Dermis blood vessel endothelial cell (primary cell): ENCODE data around the gene XPNPEP1. TPM values are rescaled to one million over a fixed set of nuclear protein-coding genes. Genes with fewer than 3 reads are reported as not detected.

ENCODE experiments used
- DNase-seq: peaks from one replicate; pipeline ENCODE4 v3.0.0; 2010
- total RNA-seq: library from RNA; depleted of rRNA; stranded (reverse); fragments of >200 nt; gene quantifications from 2 replicates; pipeline ENCODE4 v1.2.3, GENCODE V29; 2014

The XPNPEP1 gene
- total RNA-seq, 1 donor from 2014 or later: 180 TPM

- DNase-seq: no peak
These were observed 62.2 kb downstream of the XPNPEP1 start for GRCh38 chr10:109861081-109861480.

GRCh38 chr10:109859221-109859620 lies 64.1 kb downstream of the XPNPEP1 start:
- DNase-seq: no peak

GRCh38 chr10:109855746-109856145 lies 67.6 kb downstream of the XPNPEP1 start:
- no peak for DNase-seq

- no peak for DNase-seq
These were observed 69.4 kb downstream of the XPNPEP1 start for GRCh38 chr10:109853921-109854320.

GRCh38 chr10:109852475-109853037 lies 70.8 kb downstream of the XPNPEP1 start:
- DNase-seq: peak; percentile 84

GRCh38 chr10:109851616-109852474 lies 71.5 kb downstream of the XPNPEP1 start:
- DNase-seq: peak; percentile 6

GRCh38 chr10:109846832-109847231 lies 76.5 kb downstream of the XPNPEP1 start:
- no peak for DNase-seq

GRCh38 chr10:109845308-109845707 lies 78.0 kb downstream of the XPNPEP1 start:
- no peak for DNase-seq

GRCh38 chr10:109838592-109839244 lies 84.6 kb downstream of the XPNPEP1 start:
- peak; percentile 39 for DNase-seq

- DNase-seq: no peak
These were observed 85.9 kb downstream of the XPNPEP1 start for GRCh38 chr10:109837384-109837783.

GRCh38 chr10:109835257-109835656 lies 88.1 kb downstream of the XPNPEP1 start:
- DNase-seq: peak; percentile 57

GRCh38 chr10:109831846-109832245 lies 91.5 kb downstream of the XPNPEP1 start:
- DNase-seq: no peak

GRCh38 chr10:109824206-109824605 lies 99.1 kb downstream of the XPNPEP1 start:
- DNase-seq: no peak

GRCh38 chr10:109823196-109823595 lies 100.1 kb downstream of the XPNPEP1 start:
- DNase-seq: no peak

- DNase-seq: no peak
These were observed 101.6 kb downstream of the XPNPEP1 start for GRCh38 chr10:109821672-109822071.

- no peak for DNase-seq
These were observed 102.5 kb downstream of the XPNPEP1 start for GRCh38 chr10:109820620-109821405.

GRCh38 chr10:109819807-109820206 lies 103.5 kb downstream of the XPNPEP1 start:
- DNase-seq: no peak

Other genes with a start within 250 kb of the XPNPEP1 start
- gene ADD3, start 84.5 kb upstream of the XPNPEP1 start, total RNA-seq: 401 and 433 TPM in 2 replicates